ENCODE data around the gene CTNNA1. TPM values are rescaled to one million over a fixed set of nuclear protein-coding genes. Genes with fewer than 3 reads are reported as not detected.

The CTNNA1 gene
- total and polyA plus RNA-seq, 2 donors (not counting 3 experiments of a cell fraction or from before 2014, with no cell fraction given), result 156 to 394 TPM

DNA sequence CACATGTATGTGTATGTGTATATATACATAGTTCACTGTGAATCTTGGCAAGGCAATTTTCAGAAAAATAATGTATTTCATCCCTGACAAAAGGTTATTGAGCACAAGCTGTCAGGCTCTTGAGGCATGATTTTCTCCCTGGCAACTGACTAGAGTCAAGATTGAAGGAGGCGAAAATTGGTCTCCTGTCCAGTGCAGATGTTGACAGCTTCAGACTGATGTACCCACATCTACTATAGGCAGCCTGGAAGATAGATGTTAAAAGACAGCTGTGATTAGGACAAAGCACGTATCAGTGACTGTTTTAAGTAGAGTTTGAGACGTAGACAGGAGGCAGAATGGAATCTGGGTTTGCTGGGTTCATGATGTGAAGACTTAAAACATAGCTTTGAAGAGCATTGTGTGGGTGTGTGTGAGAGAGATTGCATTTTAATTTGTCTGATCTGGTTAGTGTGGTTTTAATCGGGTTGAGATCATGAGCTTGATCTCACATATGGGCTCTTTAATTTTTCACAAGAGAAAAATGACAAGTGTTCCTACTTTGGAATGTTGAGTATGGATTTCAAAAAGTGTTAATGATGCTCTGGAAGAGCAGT, 39.1 kb downstream of the CTNNA1 start:
- TF ChIP-seq MYC (IDR thresholded peaks at IDR 0.05; ENCODE audit: low read depth, low read length), result no peak
- TF ChIP-seq GATA2 (IDR thresholded peaks at IDR 0.05; ENCODE audit: insufficient read depth, insufficient read length, low read depth, low read length), result no peak
- TF ChIP-seq POLR2AphosphoS5 (IDR thresholded peaks at IDR 0.05; ENCODE audit: insufficient read depth, low read depth, low read length), result no peak
- TF ChIP-seq POLR2A (IDR thresholded peaks at IDR 0.05; ENCODE audit: low read depth, low read length), result no peak
- no peak for TF ChIP-seq JUN (IDR thresholded peaks at IDR 0.05; ENCODE audit: borderline replicate concordance, insufficient read depth, insufficient read length, low read depth)
- TF ChIP-seq, protein P1, sequence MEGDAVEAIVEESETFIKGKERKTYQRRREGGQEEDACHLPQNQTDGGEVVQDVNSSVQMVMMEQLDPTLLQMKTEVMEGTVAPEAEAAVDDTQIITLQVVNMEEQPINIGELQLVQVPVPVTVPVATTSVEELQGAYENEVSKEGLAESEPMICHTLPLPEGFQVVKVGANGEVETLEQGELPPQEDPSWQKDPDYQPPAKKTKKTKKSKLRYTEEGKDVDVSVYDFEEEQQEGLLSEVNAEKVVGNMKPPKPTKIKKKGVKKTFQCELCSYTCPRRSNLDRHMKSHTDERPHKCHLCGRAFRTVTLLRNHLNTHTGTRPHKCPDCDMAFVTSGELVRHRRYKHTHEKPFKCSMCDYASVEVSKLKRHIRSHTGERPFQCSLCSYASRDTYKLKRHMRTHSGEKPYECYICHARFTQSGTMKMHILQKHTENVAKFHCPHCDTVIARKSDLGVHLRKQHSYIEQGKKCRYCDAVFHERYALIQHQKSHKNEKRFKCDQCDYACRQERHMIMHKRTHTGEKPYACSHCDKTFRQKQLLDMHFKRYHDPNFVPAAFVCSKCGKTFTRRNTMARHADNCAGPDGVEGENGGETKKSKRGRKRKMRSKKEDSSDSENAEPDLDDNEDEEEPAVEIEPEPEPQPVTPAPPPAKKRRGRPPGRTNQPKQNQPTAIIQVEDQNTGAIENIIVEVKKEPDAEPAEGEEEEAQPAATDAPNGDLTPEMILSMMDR (IDR thresholded peaks at IDR 0.05; ENCODE audit: extremely low read depth in 1 of 2, insufficient read depth in 1 of 2, low read depth in 1 of 2, low read length in 2 of 2), result no peak
- Histone ChIP-seq H3K9ac (replicated peaks; ENCODE audit: extremely low read depth, insufficient read depth, low read length) (no peak overlapping the region), H3K9me3 (replicated peaks; ENCODE audit: control insufficient read depth, insufficient read depth, low read length) (no peaks in the 10 kb centered on the region), H2AFZ (ENCODE audit: low read depth, low read length) (no peak overlapping the region), H3K4me2 (ENCODE audit: insufficient read depth, low read length) (no peak overlapping the region), H3K27me3 (ENCODE audit: control insufficient read depth in 2 of 2, insufficient read depth in 2 of 2, low read length in 2 of 2) (no peaks in the 10 kb centered on the region), H3K27ac (ENCODE audit: insufficient read depth, low read depth, low read length) (no peak overlapping the region), H3K36me3 (ENCODE audit: control insufficient read depth in 2 of 2, extremely low read depth in 1 of 2, insufficient read depth in 2 of 2, low read length in 2 of 2) (peaks cover 0 to 5% of the 10 kb centered on the region in 2 experiments), H3K79me2 (ENCODE audit: control insufficient read depth, insufficient read depth, low read length) (peaks cover 89% of the 10 kb centered on the region), H3K9me1 (replicated peaks; ENCODE audit: control insufficient read depth, extremely low read depth, insufficient read depth, low read length) (no peaks in the 10 kb centered on the region), H3K4me1 (ENCODE audit: control insufficient read depth, extremely low read depth, insufficient read depth, low read length) (no peaks in the 10 kb centered on the region), H4K20me1 (replicated peaks; ENCODE audit: control insufficient read depth, extremely low read depth, insufficient read depth, low read length) (peaks cover 23% of the 10 kb centered on the region), H3K4me3 (replicated peaks in 1 of 3; ENCODE audit: insufficient read depth in 1 of 3, low read depth in 1 of 3, low read length in 3 of 3) (no peak overlapping the region)
- BruUV-seq (replicated peaks), result no TSS peak
- ChIA-PET CTCF (interaction anchor here (0.9 to 2.3 kb wide), 9 partner anchors 10 to 470 kb away, joined by 3 to 7 read pairs (median 3); no protein-coding TSS in a partner anchor), POLR2A (interaction anchor here (0.5 to 0.6 kb wide), 2 partner anchors 22 to 27 kb away, joined by 4 to 7 read pairs; no protein-coding TSS in a partner anchor)
- no peak for DNase-seq (ENCODE audit: low read depth, low spot score)
- intact Hi-C loops (cut with micrococcal nuclease) (no loop called here), dilution Hi-C loops (cut with MboI; ENCODE audit: extremely low pct_ligation_motif_present, low sequenced_read_pairs) (no loop called here)
- FAIRE-seq, result no peak

Measured in endothelial cell of umbilical vein (primary cell).